Activated naive CD4-positive, alpha-beta T cell (primary cell): Measurements from ENCODE around the gene CCNO.

ENCODE experiments used
- DNase-seq, 4 experiments: peaks; one replicate each; lab custom pipeline; 2025; lab: John Stamatoyannopoulos, UW

CCNO gene

DNA sequence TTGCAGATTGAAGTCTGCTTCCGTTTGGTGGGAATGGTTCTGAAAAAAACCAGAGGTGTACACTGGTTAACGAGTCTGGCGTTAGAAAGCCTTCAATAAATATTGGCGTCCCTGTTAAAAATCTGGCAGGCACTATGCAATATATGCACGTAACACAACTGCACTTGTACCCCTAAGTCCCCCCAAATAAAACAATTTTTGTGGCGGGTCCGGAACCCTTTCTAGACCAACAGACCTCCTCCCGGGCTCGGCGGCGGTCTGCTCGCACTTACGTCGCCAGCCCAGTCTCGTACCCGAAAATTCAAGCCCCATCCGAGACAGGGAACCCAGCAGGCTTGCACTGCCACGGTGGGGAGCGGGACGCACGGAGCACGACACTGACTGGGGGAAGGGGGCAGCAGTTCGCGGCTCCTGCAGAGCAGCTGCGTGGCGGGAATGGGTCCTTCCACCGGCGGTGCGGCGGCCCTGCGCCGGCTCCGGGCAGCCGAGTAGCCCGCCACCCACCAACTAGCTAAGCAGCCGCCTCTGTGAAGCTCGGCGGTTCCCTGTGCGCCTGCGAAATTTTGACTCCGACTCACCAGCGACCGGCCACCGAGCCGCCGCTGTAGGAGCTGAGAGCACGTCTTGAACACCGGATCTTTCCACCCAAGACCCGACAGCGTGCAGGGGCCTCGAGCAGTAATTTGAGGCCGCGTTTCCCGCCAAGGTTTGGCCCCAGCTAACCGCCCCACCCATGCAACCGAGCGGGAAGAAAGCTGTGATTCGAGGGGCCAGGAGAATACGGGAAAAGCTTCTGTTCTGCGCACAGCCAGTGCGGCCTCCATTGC is 10.2 kb downstream of the CCNO start:
- DNase-seq = no peak

DNA sequence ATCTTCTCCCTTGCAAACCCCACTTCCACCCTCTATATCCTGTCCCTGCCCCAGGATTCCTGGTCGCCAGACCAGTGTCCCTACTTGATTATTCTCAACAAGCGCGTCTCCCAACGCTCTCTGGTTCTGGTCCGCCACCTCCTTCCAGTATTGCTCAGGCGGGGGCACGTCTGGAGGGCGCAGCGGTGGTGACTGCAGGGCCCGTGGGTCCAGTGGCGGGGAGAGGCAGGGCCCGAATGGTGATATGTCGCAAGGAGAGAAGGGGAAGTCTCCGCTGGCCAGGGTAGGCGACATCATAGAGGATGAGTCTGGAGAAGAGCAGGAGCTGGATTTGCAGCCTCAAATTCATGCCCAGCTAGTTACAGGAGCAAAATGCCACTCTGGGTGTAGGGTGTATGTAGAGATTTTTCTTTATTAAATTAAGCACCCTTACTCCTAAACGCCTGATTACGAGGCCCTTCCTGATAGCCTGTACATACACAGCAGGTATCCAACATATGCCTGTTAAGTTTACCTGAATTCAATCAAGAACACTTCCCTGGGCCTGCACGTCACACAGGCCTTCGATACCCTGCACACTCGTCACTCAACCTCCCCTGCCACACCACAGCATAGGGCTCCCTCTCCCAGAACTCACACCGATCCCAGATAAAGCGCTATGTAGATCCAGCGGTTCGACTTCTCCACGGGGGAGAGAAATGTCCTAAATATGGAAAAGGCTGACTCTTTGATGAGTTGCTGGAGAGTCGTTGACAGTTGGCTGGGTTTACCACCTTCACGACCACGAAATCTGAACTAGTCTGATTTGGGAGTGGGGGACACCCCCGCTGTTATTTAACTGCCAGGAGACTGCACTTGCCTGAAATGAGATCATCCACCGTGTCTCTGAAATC is 11.1 kb downstream of the CCNO start:
- DNase-seq = no peak

DNA sequence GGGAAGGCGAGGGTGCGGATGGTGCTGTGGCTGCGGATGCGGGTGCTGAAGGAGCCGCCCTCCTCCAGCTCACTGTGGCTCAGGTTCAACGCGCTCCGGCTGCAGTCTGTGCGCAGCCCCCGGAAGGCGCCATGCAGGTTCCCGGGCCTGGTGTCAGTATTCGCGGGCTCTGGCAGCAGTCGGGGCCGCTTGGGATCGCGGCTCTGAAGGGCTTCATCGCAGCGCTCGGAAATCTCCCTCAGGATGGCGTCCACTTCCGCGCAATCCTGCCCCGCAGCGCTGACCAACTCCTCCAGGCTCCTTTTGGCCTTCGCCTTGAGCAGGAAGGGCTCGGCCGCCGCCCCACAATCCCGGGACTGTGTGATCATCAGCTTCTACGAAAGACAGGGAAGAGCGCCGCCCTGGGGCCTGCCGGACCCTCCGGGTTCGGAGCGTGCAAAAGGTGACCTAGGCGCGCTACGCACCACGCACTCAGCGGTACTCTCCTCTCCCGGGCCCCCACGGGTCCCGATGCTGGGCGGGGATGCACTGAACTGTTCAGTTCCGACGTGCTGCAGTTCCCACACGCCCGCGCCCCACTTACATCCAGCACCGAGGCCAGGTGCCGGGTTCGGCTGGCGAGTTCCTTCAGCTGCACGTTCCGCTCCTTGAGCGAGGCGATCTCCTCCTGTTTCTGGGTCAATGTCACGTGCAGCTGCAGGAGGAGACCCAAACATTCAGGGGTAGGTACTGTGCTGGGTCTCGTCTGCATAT is 12.8 kb downstream of the CCNO start:
- DNase-seq = no peak

DNA sequence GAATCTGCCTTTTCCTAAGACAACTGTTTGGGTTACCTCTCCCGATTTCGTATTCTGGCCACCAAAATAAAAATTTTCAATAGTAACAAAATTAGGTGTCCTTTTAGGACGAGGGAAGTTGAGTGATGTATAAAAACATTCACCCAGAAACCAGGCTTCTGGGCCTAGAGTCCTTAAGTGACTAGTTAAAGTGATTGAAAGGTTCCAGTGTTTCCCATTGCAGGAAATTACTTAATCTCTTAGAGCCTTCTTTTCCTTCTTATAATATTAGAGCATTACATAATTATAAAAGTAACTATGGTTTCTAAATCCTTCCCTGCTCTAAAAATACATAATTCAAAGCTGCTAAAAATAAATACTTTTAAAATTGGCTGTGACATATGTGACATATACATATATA is 13.6 kb downstream of the CCNO start:
- no peak for DNase-seq

DNA sequence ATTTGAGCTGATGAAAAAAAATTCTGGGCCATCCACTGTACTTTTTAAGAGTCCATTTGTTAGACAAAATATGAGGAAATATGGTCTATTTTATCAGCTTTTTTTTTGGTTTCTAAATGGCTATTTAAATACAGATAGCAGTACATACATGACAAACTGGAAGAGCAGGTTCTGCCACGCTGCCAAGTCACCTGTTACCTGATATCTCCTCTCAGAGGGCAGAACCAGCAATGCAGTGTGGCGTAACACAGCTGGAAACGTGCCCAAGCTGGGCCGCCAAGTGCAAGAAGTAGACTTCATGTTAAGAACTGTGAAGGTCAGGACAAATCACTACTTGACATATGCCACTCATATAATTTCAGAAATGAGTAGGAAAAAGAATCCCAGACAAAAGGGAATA is 14.4 kb downstream of the CCNO start:
- no peak for DNase-seq

DNA sequence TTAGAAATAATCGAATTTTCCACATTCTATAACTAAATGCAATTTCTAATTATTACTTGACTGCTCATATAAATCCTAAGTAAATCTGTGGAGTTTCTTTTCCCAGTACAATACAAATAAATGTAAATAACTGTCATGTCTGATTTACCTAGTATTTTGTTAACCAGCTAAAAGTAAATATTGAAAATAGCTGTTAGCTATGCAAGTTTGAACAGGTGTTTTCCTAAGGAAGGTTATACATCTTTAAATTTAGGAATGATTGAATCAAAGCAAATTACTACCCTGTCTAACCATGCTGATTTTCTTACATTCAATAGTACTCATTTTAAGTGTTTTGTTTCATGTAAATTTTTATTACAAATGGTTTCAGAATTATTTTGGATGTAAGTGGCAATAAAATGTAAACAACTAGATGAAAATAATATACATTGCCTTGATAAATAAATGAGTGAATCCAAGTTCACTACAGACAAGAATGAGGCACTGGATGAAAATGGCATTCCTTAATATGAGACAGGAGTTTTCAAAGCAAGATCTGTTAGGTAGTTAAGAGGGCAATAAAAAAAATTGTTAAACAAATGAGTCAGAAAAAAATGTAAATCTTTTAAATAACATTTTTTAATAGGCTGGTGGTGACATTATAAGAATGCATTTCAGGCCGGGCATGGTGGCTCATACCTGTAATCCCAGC is 22.1 kb downstream of the CCNO start:
- DNase-seq = no peak

DNA sequence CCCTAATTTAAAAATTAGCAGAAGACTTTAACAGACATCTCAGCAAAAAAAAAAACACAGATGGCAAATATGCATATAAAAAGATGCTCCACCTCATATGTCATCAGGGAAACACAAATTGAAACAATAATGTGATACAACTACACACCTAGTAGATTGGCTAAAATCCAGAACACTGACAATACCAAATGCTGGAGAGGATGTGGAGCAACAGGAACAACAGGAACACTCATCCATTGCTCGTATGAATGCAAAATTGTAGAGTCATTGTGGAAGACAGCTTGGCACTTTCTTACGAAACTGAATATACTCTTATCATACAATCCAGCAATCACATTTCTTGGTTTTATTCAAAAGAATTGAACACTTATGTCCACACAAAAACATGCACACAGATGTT is 28.4 kb downstream of the CCNO start:
- no peak for DNase-seq

DNA sequence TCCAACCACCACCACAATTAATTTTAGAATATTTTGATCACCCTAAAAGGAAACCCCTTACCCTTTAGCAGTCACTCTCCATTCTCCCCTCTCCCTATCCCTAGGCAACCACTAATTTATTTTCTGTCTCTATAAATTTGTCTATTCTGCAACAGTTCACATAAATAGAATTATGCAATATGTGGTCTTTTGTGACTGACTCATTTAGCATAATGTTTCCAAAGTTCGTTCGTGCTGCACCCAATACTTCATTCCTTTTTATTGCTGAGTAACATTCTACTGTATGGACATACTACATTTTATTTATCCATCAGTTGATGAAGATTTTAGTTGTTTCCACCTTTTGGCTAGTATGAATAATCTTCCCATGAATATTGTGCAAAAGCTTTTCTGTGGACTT is 42.2 kb downstream of the CCNO start:
- no peak for DNase-seq

DNA sequence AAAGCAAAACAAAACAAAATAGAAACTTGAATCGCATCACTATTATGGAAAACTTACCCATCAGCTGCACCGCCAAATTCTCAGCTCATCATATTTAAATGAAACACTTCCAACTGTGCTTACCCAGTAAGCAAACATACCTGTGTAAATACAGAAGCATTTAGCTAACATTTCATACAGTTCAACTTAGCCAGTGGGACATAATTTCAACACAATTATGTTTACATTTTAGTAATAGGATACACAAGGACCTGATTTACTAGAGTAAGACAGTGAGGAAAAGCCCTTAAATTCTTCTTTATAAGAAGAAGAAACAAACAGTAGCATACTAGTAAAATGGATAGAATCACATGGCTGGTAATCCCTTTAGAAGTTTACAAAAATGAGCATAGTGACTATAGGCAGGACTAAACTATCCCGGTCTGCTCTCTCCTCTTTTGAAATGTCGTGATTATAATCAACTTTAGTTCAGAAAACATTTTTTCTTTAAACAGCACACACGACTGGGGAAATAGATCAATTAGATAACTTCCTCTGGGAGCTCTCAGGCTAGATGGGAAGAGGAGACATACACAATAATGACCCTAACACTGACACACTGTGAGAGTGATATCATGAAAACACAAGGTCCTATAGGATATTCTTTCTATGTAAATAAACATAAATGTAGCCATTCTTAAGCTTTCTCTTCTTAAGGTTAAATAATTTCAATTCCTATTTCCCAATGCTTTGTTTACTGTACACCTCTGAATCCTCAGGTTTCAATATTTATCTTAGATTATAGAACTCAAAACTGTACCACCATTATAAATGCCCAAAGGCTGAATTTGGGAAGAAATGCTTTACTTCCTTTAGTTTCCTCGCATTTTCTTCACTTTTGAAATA is 44.5 kb downstream of the CCNO start:
- DNase-seq = no peak

DNA sequence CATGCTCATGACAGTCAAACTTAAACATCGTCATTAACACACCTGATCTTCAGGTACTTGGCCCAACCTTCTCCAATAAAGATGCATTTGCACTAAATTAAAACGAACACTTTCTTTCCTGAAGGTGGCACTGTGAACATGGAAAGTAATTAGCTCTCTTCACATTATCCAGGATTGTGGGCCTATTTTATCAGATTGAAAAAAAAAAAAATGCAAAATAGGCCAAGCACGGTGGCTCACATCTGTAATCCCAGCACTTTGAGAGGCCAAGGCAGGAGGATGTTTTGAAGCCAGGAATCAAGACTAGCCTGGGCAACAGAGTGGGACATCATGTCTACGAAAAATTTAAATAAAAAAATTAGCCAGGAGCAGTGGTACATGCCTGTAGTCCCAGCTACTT is 46.0 kb downstream of the CCNO start:
- DNase-seq = no peak
